HEK293 (cell line): Measurements from ENCODE around the gene ACSM3.

Experiments used
- CTCF ChIA-PET: fragments of 350-600 bp; formaldehyde crosslinking; extraction: SDS; loops from one replicate; lab custom pipeline; 2021; ENCODE audit warnings: antibody characterized with exemption; lab: Yijun Ruan, JAX
- POLR2A ChIA-PET: fragments of 300-600 bp; formaldehyde crosslinking; extraction: SDS; loops from one replicate; lab custom pipeline; 2020; ENCODE audit warnings: antibody characterized with exemption, inconsistent platforms; lab: Yijun Ruan, JAX
- H3K27ac ChIP-seq: fragments of 200-500 bp; sonication (Bioruptor generic); 2 replicates; pipeline ENCODE4 v1.5.1; 2014; ENCODE audit warnings: low read depth, low read length, control low read depth, inconsistent platforms; ENCODE audit errors: extremely low read depth
- H3K36me3 ChIP-seq, 2 experiments: fragments of 200-500 bp in 1 of 2; sonication (Bioruptor generic) in 1 of 2; 1 replicate in 1 of 2; 2 replicates in 1 of 2; pipeline ENCODE4 v1.5.1; 2014 to 2017; ENCODE audit warnings: inconsistent platforms in 2 of 2, low read length in 2 of 2; ENCODE audit not compliant: control insufficient read depth in 2 of 2, insufficient read depth in 1 of 2
- H3K4me1 ChIP-seq: fragments of 200-500 bp; sonication (Bioruptor generic); 2 replicates; pipeline ENCODE4 v1.5.1; 2014; ENCODE audit warnings: mild to moderate bottlenecking, low read length, inconsistent platforms; ENCODE audit not compliant: control insufficient read depth, insufficient read depth
- H3K4me3 ChIP-seq: 2 replicates; pipeline ENCODE4 v1.5.1; 2011; ENCODE audit warnings: low read depth, mild to moderate bottlenecking, control low read depth, low read length, moderate library complexity
- H3K9me3 ChIP-seq: fragments of 200-500 bp; sonication (Bioruptor generic); 2 replicates; pipeline ENCODE4 v1.5.1; 2014; ENCODE audit warnings: low read depth, low read length, inconsistent platforms; ENCODE audit not compliant: control insufficient read depth, insufficient read depth
- GLI4 ChIP-seq: fragments of 450-650 bp; formaldehyde crosslinking; IDR thresholded peaks from 2 replicates; pipeline ENCODE4 v1.5.1; 2016; ENCODE audit warnings: missing biosample characterization, missing genetic modification characterization
- HOXA7 ChIP-seq: sonication (generic); formaldehyde crosslinking; IDR thresholded peaks from 2 replicates; pipeline ENCODE4 v1.8.1; 2022; ENCODE audit warnings: missing genetic modification reagents, borderline replicate concordance
- HOXC10 ChIP-seq: sonication (generic); formaldehyde crosslinking; IDR thresholded peaks from 2 replicates; pipeline ENCODE4 v1.8.1; 2023; ENCODE audit warnings: mild to moderate bottlenecking, missing genetic modification reagents
- KLF10 ChIP-seq: fragments of 450-650 bp; IDR thresholded peaks from 2 replicates; pipeline ENCODE4 v1.5.1; 2018; ENCODE audit warnings: missing biosample characterization, mild to moderate bottlenecking, missing genetic modification characterization
- ZBTB17 ChIP-seq: fragments of 450-650 bp; formaldehyde crosslinking; IDR thresholded peaks from 2 replicates; pipeline ENCODE4 v1.5.1; 2016; ENCODE audit warnings: missing biosample characterization, missing genetic modification characterization
- ZFHX2 ChIP-seq: fragments of 450-650 bp; formaldehyde crosslinking; conservative IDR thresholded peaks from 2 replicates; pipeline ENCODE4 v1.5.1; 2016; ENCODE audit warnings: missing biosample characterization, missing genetic modification characterization
- ZNF175 ChIP-seq: fragments of 450-650 bp; formaldehyde crosslinking; IDR thresholded peaks from 2 replicates; pipeline ENCODE4 v1.5.1; 2016; ENCODE audit warnings: missing biosample characterization, missing genetic modification characterization
- ZNF23 ChIP-seq: fragments of 450-650 bp; formaldehyde crosslinking; IDR thresholded peaks from 2 replicates; pipeline ENCODE4 v1.5.1; 2016; ENCODE audit warnings: missing biosample characterization, missing genetic modification characterization, borderline replicate concordance
- ZNF239 ChIP-seq: fragments of 450-650 bp; formaldehyde crosslinking; IDR thresholded peaks from 2 replicates; pipeline ENCODE4 v1.5.1; 2016; ENCODE audit warnings: missing biosample characterization, missing genetic modification characterization
- ZNF24 ChIP-seq: fragments of 450-650 bp; formaldehyde crosslinking; IDR thresholded peaks from 2 replicates; pipeline ENCODE4 v1.5.1; 2016; ENCODE audit warnings: missing biosample characterization, missing genetic modification characterization
- ZNF274 ChIP-seq, 2 experiments: fragments of 200-500 bp in 1 of 2; fragments of 450-650 bp in 1 of 2; sonication (Bioruptor generic) in 1 of 2; formaldehyde crosslinking in 1 of 2; IDR thresholded peaks; 2 replicates each; pipeline versions ENCODE4 v1.5.1 to v1.6.1; 2014 to 2016; ENCODE audit warnings: borderline replicate concordance in 1 of 2, inconsistent platforms in 1 of 2, low read length in 1 of 2, missing biosample characterization in 1 of 2, missing genetic modification characterization in 1 of 2
- ZNF48 ChIP-seq: fragments of 450-650 bp; formaldehyde crosslinking; IDR thresholded peaks from 2 replicates; pipeline ENCODE4 v1.5.1; 2016; ENCODE audit warnings: missing biosample characterization, missing genetic modification characterization
- ZNF514 ChIP-seq: fragments of 450-650 bp; formaldehyde crosslinking; IDR thresholded peaks from 2 replicates; pipeline ENCODE4 v1.5.1; 2016; ENCODE audit warnings: missing biosample characterization, missing genetic modification characterization
- ZNF664 ChIP-seq: fragments of 450-650 bp; formaldehyde crosslinking; IDR thresholded peaks from 2 replicates; pipeline ENCODE4 v1.5.1; 2016; ENCODE audit warnings: missing biosample characterization, missing genetic modification characterization
- ZNF677 ChIP-seq: fragments of 450-650 bp; IDR thresholded peaks from 2 replicates; pipeline ENCODE4 v1.5.0; 2018; ENCODE audit warnings: missing biosample characterization, mild to moderate bottlenecking, missing genetic modification characterization, moderate library complexity
- TF ChIP-seq, protein P1 (sequence below): fragments of 450-650 bp; formaldehyde crosslinking; IDR thresholded peaks from 2 replicates; pipeline ENCODE4 v1.5.1; 2016; ENCODE audit warnings: missing biosample characterization, missing genetic modification characterization, borderline replicate concordance
- TF ChIP-seq, protein P2 (sequence below): fragments of 450-650 bp; formaldehyde crosslinking; IDR thresholded peaks from 2 replicates; pipeline ENCODE4; 2016; ENCODE audit warnings: missing biosample characterization, missing genetic modification characterization
- TF ChIP-seq, protein P3 (sequence below): fragments of 450-650 bp; IDR thresholded peaks from 2 replicates; pipeline ENCODE4 v1.5.1; 2018; ENCODE audit warnings: missing biosample characterization, missing genetic modification characterization
- TF ChIP-seq, protein P4 (sequence below): fragments of 450-650 bp; formaldehyde crosslinking; IDR thresholded peaks from 2 replicates; pipeline ENCODE4 v1.5.1; 2016; ENCODE audit warnings: missing biosample characterization, missing genetic modification characterization

ACSM3 gene

DNA sequence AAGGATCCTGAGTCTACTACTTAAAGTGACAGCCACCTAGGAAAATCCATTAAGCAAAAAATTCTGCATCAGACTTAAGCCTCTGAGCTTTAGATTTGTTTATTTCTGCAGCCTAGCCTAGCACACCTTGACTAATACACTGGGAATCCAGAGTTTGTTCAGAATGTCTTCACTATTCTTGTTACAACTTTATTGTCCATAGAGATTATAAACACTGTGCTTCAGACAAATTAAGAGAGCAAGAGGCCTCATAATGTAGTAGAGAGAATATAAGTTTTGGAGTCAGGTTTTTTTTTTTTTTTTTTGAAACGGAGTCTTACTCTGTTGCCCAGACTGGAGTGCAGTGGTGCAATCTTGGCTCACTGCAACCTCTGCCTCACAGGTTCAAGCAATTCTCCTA lies 13.3 kb upstream of the ACSM3 start (continued):
- TF ChIP-seq ZNF677 (tag by site-specific recombination) (no peak), ZNF274 (IDR thresholded peaks at IDR 0.05; ENCODE audit: low read length) (no peak), ZNF274 (tag by site-specific recombination; IDR thresholded peaks at IDR 0.05; ENCODE audit: borderline replicate concordance) (no peak), HOXC10 (CRISPR knock-in tag) (no peak), ZBTB17 (no peak)
- TF ChIP-seq, protein P1, sequence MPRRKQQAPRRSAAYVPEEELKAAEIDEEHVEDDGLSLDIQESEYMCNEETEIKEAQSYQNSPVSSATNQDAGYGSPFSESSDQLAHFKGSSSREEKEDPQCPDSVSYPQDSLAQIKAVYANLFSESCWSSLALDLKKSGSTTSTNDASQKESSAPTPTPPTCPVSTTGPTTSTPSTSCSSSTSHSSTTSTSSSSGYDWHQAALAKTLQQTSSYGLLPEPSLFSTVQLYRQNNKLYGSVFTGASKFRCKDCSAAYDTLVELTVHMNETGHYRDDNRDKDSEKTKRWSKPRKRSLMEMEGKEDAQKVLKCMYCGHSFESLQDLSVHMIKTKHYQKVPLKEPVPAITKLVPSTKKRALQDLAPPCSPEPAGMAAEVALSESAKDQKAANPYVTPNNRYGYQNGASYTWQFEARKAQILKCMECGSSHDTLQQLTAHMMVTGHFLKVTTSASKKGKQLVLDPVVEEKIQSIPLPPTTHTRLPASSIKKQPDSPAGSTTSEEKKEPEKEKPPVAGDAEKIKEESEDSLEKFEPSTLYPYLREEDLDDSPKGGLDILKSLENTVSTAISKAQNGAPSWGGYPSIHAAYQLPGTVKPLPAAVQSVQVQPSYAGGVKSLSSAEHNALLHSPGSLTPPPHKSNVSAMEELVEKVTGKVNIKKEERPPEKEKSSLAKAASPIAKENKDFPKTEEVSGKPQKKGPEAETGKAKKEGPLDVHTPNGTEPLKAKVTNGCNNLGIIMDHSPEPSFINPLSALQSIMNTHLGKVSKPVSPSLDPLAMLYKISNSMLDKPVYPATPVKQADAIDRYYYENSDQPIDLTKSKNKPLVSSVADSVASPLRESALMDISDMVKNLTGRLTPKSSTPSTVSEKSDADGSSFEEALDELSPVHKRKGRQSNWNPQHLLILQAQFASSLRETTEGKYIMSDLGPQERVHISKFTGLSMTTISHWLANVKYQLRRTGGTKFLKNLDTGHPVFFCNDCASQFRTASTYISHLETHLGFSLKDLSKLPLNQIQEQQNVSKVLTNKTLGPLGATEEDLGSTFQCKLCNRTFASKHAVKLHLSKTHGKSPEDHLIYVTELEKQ (tag by site-specific recombination): no peak
- TF ChIP-seq, all 188 proteins: peak for 0

DNA sequence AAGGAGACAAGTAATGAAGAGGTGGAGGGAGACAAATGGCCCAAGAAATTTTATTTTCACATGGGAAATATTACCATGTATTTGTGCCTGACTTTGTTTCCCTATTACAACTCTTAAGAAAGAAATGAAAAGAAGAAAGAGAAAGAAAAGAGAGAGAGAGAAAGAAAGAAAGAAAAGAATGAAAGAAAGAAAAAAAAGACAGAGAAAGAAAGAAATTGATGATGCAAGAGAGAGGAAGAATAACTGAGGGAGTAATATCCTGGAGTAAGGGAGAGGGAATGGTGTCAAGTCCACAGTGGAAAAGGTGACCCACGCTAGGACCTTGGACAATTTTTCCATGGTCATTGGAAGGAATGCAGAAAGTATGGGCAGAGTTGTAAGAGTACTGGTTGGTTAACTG lies 10.1 kb upstream of the ACSM3 start:
- no peak overlapping the region for H3K4me3 ChIP-seq
- POLR2A ChIA-PET: no interaction called here
- H3K27ac ChIP-seq: no peak overlapping the region
- H3K36me3 ChIP-seq: no peaks in the 10 kb centered on the region
- H3K9me3 ChIP-seq: no peaks in the 10 kb centered on the region
- no peak for TF ChIP-seq KLF10 (tag by site-specific recombination)
- TF ChIP-seq, protein P2, sequence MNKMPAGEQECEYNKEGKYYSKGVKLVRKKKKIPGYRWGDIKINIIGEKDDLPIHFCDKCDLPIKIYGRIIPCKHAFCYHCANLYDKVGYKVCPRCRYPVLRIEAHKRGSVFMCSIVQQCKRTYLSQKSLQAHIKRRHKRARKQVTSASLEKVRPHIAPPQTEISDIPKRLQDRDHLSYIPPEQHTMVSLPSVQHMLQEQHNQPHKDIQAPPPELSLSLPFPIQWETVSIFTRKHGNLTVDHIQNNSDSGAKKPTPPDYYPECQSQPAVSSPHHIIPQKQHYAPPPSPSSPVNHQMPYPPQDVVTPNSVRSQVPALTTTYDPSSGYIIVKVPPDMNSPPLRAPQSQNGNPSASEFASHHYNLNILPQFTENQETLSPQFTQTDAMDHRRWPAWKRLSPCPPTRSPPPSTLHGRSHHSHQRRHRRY (tag by site-specific recombination): no peak
- TF ChIP-seq, protein P3, sequence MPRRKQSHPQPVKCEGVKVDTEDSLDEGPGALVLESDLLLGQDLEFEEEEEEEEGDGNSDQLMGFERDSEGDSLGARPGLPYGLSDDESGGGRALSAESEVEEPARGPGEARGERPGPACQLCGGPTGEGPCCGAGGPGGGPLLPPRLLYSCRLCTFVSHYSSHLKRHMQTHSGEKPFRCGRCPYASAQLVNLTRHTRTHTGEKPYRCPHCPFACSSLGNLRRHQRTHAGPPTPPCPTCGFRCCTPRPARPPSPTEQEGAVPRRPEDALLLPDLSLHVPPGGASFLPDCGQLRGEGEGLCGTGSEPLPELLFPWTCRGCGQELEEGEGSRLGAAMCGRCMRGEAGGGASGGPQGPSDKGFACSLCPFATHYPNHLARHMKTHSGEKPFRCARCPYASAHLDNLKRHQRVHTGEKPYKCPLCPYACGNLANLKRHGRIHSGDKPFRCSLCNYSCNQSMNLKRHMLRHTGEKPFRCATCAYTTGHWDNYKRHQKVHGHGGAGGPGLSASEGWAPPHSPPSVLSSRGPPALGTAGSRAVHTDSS (tag by site-specific recombination): no peak
- TF ChIP-seq, protein P4, sequence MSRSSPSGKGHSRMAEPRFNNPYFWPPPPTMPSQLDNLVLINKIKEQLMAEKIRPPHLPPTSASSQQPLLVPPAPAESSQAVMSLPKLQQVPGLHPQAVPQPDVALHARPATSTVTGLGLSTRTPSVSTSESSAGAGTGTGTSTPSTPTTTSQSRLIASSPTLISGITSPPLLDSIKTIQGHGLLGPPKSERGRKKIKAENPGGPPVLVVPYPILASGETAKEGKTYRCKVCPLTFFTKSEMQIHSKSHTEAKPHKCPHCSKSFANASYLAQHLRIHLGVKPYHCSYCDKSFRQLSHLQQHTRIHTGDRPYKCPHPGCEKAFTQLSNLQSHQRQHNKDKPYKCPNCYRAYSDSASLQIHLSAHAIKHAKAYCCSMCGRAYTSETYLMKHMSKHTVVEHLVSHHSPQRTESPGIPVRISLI (tag by site-specific recombination): no peak
- no peak for TF ChIP-seq ZNF514 (tag by site-specific recombination)
- no peak for TF ChIP-seq ZNF664 (tag by site-specific recombination)
- no peak for TF ChIP-seq GLI4 (tag by site-specific recombination)
- no peak for TF ChIP-seq HOXA7
- no peak for TF ChIP-seq ZNF175 (tag by site-specific recombination)
- TF ChIP-seq ZNF48: no peak
- no peak for TF ChIP-seq ZNF239 (tag by site-specific recombination)
- TF ChIP-seq ZNF24 (tag by site-specific recombination): no peak
- no peak for TF ChIP-seq ZNF23 (tag by site-specific recombination)
- no peak for TF ChIP-seq ZFHX2
- TF ChIP-seq, all 188 proteins: peak for 0
- no peaks in the 10 kb centered on the region for H3K4me1 ChIP-seq
- CTCF ChIA-PET: no interaction called here
